GM13976 (cell line): ENCODE results near the gene ASAP2.

Experiments used
- DNase-seq: peaks from one replicate; pipeline ENCODE4 v3.0.0; 2012; ENCODE audit warnings: low spot score
- in situ Hi-C: fragments of 300-500 bp; cut with MboI; formaldehyde crosslinking; loops from one replicate; pipeline ENCODE4 v1.12.0; 2022; ENCODE audit warnings: low sequenced_read_pairs, mixed read lengths, inconsistent platforms; ENCODE audit not compliant: unreplicated experiment
- TF ChIP-seq, protein P1 (sequence below): IDR thresholded peaks from 2 replicates; pipeline ENCODE4 v1.5.1; 2012; ENCODE audit warnings: borderline replicate concordance, mild to moderate bottlenecking; ENCODE audit not compliant: insufficient read depth; ENCODE audit errors: extremely low read depth, missing control alignments, control extremely low read depth

The ASAP2 gene

DNA sequence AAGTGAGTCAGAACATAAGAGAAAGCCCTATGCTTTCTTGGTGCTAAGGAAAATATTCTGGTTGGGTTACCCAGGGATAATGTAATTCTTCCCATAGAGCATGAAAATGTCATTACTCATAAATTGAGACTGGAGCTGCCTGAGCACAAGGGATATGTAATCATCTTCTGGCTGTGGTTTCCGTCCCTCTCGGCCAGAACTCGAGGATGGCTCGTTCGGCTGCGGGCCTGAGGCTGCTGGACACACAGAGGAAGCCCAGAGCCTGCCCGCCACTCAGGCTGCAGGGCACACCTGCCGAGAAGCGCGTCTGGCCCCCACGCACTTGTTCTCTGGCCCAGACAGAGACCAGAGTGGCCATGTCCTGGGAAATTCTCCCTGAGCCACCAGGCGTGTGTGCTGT, 104.9 kb downstream of the ASAP2 start:
- TF ChIP-seq, protein P1, sequence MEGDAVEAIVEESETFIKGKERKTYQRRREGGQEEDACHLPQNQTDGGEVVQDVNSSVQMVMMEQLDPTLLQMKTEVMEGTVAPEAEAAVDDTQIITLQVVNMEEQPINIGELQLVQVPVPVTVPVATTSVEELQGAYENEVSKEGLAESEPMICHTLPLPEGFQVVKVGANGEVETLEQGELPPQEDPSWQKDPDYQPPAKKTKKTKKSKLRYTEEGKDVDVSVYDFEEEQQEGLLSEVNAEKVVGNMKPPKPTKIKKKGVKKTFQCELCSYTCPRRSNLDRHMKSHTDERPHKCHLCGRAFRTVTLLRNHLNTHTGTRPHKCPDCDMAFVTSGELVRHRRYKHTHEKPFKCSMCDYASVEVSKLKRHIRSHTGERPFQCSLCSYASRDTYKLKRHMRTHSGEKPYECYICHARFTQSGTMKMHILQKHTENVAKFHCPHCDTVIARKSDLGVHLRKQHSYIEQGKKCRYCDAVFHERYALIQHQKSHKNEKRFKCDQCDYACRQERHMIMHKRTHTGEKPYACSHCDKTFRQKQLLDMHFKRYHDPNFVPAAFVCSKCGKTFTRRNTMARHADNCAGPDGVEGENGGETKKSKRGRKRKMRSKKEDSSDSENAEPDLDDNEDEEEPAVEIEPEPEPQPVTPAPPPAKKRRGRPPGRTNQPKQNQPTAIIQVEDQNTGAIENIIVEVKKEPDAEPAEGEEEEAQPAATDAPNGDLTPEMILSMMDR = no peak
- no peak for DNase-seq
- in situ Hi-C loops = no loop called here

DNA sequence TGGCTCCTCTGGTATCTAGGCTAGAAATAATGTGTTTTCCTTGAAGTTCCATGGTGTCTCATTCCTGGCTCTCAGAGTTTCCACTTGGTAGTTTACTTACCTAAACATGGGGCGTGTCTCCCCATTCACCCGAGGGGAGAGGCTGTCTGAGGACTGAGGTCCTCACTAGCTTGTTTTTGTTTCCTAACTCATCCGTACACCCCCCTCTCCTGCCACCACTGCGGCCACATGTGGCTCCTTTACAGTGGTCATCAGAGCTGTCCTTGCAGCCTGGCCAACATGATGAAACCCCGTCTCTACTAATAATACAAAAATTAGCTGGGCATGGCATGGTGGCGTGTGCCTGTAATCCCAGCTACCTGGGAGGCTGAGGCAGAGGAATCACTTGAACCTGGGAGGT, 106.0 kb downstream of the ASAP2 start:
- DNase-seq = no peak
- TF ChIP-seq, protein P1 = no peak
- in situ Hi-C loops = no loop called here

DNA sequence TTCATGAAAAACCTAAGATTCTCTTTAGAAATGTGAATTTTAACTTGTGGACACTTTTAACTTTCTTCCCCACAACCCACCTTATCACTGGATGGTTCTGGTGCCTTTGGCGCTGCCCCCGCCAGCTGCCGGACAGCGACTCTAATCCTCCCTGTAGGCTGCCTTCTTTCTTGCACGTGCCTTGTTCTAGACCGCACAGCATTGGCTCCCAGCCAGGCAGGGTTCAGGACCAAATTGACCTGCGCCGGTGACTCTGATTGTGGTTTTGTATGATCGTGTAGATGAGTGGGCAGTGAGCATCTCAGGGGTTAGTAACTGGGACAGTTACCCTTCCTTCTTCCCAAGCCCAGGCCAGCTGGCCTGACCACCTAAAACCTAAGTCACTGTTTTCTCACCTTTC, 106.8 kb downstream of the ASAP2 start:
- in situ Hi-C loops = no loop called here
- TF ChIP-seq, protein P1 = no peak
- DNase-seq = no peak

DNA sequence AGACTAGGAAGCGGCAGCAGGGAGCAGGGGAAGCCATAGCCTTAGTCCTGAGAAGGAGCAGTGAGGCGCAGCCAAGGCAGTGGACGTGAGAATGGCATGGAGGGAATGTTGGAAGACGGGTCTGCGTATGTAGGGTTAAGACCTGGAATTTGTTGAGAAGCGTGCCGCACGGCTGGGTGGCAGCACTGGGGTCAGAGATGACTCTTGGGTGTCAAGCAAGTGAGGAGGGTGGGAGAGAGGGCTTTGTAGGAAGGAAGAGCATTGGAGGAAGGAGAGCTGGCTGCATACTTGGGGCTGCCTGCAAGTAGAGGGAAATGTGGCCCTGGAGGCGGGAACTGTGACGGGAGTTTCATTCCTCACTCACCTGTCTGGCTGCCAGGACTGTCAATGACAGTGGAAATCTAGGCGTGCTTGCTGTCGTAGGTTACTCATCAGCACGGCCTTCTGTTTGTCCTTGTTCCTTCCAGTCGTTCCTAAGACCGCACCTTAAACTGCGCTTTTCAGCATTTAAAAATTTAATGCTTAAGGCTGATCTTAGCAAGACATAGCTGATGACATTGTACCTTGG, 108.8 kb downstream of the ASAP2 start:
- in situ Hi-C loops = no loop called here
- no peak for DNase-seq
- TF ChIP-seq, protein P1 = no peak

DNA sequence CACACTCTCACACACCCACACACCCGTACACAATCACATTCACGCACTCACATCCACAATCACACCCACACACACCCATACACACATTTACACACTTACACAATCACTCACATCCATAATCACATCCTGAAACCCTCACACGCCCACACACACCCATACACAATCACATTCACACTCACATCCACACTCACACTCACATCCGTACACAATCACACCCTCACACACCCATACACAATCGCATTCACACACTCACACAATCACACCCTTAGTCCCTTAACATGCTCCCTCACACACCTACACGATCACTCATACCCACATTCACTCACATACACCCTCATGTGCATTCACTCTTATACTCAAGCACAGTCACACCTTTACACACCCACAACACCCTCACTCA, 110.9 kb downstream of the ASAP2 start:
- no peak for DNase-seq
- in situ Hi-C loops = no loop called here

DNA sequence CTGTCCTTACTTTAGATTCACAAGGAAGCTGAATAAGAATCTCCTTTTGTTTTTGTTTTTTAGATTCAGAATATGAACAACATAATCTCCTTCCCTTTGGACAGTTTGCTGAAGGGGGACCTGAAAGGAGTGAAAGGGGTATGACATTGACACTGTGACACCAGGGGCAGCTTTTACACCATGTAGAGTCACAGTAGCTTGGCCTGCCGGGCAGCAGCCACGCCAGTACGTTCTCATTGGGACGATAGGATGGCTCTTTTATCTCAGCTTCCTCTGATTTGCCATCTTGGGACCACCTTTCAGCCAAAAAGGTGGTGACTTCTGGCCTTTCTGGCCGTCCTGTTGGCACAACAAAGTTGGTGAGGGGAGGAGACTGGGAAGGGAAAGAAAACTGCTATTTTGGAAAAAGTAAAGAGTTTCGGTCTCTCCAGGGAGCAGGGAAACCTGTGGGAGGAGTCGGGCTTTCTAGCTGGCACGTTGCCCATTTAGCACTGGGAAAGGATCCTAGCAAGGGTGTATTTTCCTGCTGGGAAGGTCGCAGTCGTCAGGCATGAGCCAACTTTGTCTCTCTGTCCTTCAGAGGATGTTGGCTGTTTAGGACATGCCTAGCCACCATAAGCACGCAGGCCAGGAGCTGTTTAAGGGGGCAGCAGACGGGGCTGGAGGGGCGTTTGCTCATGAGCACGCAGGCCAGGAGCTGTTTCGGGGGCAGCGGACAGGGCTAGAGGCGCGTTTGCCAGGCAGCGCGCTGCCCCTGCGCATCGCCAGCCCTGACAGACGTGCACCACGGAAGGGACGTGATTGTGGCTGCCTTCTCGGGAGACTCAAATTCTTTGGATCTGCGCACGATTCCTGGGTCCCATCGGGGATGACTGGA, 112.1 kb downstream of the ASAP2 start:
- TF ChIP-seq, protein P1 = no peak
- in situ Hi-C loops = no loop called here
- no peak for DNase-seq

More for the DNA sequence above, 110.9 kb downstream of the ASAP2 start:
- TF ChIP-seq, protein P1 = no peak
